NCI-H128 (cell line): ENCODE results near the gene TBCB.
"Not testable (repeated sequence)": the region's sequence is repeated elsewhere in the genome, so short reads cannot be mapped to it uniquely, and the experiment has no call there.

ENCODE experiments used
- DNase-seq: peaks from one replicate; lab custom pipeline; 2025; ENCODE audit not compliant: unreplicated experiment; lab: John Stamatoyannopoulos, UW

TBCB gene

DNA sequence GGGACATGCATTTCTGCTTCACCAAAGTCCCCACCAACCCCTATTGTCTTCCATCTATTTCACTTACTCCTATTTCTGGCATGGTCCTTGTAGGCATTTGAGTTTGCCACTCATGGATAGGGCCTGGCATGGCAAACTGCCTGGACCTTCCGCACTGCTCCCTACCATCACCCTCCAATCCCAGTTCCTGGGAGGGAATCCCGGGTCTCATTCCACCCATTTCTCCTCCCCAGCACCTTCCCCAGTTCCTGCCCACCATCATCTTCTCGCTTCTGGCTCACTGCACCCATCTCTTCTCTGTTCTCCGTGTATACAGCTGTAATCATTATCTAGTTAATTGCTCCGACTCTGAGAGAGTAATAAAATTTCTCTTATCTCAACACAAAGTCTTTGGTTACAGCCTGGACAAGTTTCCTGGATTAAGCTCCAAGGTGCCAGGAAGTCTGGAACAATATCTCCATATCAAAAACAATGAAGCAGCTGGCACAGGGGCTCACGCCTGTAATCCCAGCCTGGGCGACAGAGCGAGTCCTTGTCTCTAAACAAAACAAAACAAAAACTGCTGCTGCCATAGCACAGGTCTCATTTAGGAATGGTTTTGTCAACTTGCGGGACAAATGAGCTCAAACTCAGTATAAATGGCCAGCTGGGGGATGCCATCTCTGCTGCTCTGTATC is 54.0 kb downstream of the TBCB start:
- DNase-seq, result no peak

DNA sequence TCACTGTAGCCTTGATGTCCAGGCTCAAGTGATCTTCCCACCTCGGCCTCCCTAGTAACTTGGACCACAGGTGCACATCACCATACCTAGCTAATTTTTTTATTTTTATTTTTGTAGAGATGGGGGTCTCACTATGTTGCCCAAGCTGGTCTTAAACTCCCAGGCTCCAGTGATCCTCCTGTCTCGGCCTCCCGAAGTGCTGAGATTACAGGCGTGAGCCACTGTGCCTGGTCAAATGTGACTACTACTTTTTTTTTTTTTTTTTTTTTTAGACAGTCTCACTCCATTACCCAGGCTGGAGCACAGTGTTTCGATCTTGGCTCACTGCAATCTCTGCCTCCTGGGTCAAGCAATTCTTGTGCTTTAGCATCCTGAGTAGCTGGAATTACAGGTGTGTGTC is 57.6 kb downstream of the TBCB start:
- no peak for DNase-seq

DNA sequence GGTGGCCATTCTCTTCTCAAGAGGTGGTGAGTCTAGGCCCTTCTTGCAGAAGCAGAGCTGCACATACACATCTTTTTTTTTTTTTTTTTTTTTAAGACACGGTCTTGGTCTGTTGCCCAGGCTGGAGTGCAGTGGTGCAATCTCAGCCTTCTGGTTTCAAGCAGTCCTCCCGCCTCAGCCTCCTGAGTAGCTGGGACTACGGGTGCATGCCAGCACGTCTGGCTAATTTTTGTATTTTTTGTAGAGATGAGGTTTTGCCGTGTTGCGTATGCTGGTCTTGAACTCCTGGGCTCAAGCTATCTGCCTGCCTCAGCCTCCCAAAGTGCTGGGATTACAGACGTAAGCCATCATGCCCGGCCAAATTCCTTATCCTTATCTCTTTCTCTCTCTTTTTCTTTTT is 58.6 kb downstream of the TBCB start:
- DNase-seq, result not testable (repeated sequence)
